ENCODE measurements around the gene YTHDF1. TPM values are rescaled to one million over a fixed set of nuclear protein-coding genes. Genes with fewer than 3 reads are reported as not detected.
A peak's percentile ranks its signal among the peaks of the same experiment; 100 is the strongest.

Gene YTHDF1
- total RNA-seq, 2 donors from 2014 or later, result 23.7 to 40.3 TPM

DNA sequence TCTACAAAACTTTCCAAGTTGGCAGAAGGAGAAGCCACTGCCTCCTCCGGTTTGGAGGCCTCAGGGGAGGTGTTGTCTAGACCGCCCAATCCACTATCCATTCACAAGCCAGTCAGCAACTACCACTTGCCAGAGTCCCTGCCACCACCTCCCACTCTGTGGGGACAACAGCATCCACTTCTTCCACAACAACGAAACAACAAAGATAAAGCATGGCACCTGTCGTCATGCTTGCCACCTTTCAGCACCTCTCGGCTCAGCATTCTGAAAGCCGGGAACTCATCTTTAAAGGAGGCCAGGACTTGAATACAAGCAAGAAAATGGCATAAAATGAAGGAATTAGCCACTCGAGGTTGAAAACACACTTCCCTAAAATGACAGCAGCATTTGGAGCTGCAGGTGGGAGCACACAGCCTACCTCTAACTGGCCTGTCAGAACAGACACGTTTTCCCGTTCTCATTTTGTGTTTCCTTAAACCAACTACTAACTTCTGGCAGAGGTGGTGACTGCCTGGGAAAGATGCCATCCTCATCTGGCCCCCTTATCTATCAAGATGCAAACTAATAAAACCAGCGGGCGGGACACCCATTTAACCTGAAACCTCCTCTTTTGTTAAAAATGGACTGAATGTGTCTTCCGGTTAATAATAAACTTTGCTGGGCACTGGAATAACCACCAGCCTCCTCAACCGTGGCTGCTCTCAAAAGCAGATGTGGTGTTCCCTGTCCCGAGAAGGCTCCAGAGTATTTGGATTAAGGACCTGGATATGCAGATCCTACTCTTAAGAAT is 21.7 kb downstream of the YTHDF1 start:
- Mint-ChIP-seq H3K9me3 (no peaks in the 10 kb centered on the region), H3K27me3 (no peaks in the 10 kb centered on the region), H3K4me3 (no peak overlapping the region), H3K36me3 (ENCODE audit: low read depth) (peaks cover 49% of the 10 kb centered on the region), H3K4me1 (no peaks in the 10 kb centered on the region), H3K27ac (no peak overlapping the region)
- no peak for ATAC-seq (replicated peaks)

DNA sequence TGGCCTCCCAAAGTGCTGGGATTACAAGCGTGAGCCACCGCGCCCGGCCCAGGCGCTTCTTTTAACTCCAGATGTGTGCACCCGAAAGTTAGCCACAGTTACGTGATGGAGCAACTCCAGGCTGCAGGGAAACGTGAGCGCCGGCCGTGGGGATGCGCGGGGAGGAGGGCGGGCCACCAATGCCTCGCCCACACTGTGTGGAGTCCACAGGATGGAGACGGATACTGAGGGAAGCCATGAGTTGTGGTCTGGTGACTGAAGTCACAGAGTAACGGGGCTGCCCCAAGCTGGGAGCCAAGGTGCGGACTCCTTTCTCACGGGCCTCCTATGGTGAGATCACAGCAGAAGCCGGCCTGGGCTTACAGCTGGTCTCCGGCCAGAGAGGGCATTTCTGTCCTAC is 23.2 kb downstream of the YTHDF1 start:
- no peak for ATAC-seq (replicated peaks)
- Mint-ChIP-seq H3K4me3 (no peak overlapping the region), H3K9me3 (no peaks in the 10 kb centered on the region), H3K27me3 (no peaks in the 10 kb centered on the region), H3K4me1 (no peaks in the 10 kb centered on the region), H3K27ac (no peak overlapping the region), H3K36me3 (ENCODE audit: low read depth) (peaks cover 34% of the 10 kb centered on the region)

DNA sequence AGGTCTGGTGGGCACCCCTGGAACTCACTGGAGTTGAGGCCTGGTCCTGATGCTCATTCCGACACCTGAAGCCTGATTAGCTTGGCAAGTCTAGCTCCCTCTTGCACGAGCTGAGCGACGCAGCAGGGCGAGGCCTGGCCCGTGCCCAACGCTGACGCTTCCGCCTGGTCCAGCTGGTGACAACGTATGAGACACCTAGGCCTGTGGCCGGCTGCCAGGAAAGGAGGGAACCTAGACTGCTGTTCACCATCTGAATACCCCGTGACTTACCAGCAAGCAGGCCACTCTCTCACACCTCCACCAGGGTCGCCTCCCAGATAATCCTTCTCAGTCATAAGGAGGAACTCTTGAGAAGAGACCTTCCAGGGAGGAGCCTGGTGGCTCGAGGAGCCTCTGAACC is 24.5 kb downstream of the YTHDF1 start:
- Mint-ChIP-seq H3K27me3 (no peaks in the 10 kb centered on the region), H3K4me3 (no peak overlapping the region), H3K4me1 (no peaks in the 10 kb centered on the region), H3K9me3 (no peaks in the 10 kb centered on the region), H3K36me3 (ENCODE audit: low read depth) (peaks cover 20% of the 10 kb centered on the region), H3K27ac (no peak overlapping the region)
- ATAC-seq (replicated peaks), result no peak

DNA sequence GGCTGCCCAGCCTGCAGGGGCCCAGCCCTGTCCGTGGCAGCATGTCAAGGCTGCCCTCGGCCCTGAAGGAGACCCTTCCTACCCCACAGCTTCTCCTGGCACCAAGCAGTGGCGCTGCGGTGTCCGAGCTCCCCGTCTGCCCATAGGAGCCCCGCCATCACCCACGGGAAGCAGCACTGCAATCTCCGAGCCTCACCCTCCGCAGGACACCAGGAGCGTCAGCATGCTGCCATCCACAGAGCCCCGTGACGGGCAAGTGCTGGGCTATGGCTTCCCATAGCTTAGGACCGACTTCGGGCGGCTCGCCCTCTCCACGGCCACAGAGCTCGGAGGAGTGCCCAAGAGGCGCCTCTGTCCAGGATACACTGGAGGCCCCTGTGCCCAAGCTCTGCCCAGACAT is 25.1 kb downstream of the YTHDF1 start:
- Mint-ChIP-seq H3K9me3 (no peaks in the 10 kb centered on the region), H3K4me3 (no peak overlapping the region), H3K27me3 (no peaks in the 10 kb centered on the region), H3K27ac (no peak overlapping the region), H3K36me3 (ENCODE audit: low read depth) (peaks cover 15% of the 10 kb centered on the region), H3K4me1 (no peaks in the 10 kb centered on the region)
- no peak for ATAC-seq (replicated peaks)

- H3K36me3 Mint-ChIP-seq (ENCODE audit: low read depth), result peaks cover 7% of the 10 kb centered on the region
- no peak for ATAC-seq (replicated peaks)
- H3K9me3 Mint-ChIP-seq, result no peaks in the 10 kb centered on the region
- H3K27ac Mint-ChIP-seq, result no peak overlapping the region
- no peak overlapping the region for H3K4me3 Mint-ChIP-seq
- no peaks in the 10 kb centered on the region for H3K27me3 Mint-ChIP-seq
- no peaks in the 10 kb centered on the region for H3K4me1 Mint-ChIP-seq
Observed at GRCh38 chr20:63189846-63190559, 25.9 kb downstream of the YTHDF1 start.

GRCh38 chr20:63189322-63189642 is 26.6 kb downstream of the YTHDF1 start:
- no peak overlapping the region for H3K4me3 Mint-ChIP-seq
- no peak for ATAC-seq (replicated peaks)
- no peaks in the 10 kb centered on the region for H3K4me1 Mint-ChIP-seq
- no peaks in the 10 kb centered on the region for H3K36me3 Mint-ChIP-seq (ENCODE audit: low read depth)
- no peaks in the 10 kb centered on the region for H3K27me3 Mint-ChIP-seq
- H3K27ac Mint-ChIP-seq, result no peak overlapping the region
- H3K9me3 Mint-ChIP-seq, result no peaks in the 10 kb centered on the region

GRCh38 chr20:63188641-63189321 is 27.1 kb downstream of the YTHDF1 start:
- Mint-ChIP-seq H3K9me3 (no peaks in the 10 kb centered on the region), H3K4me3 (no peak overlapping the region), H3K27ac (no peak overlapping the region), H3K4me1 (no peaks in the 10 kb centered on the region), H3K36me3 (ENCODE audit: low read depth) (no peaks in the 10 kb centered on the region), H3K27me3 (no peaks in the 10 kb centered on the region)
- no peak for ATAC-seq (replicated peaks)

DNA sequence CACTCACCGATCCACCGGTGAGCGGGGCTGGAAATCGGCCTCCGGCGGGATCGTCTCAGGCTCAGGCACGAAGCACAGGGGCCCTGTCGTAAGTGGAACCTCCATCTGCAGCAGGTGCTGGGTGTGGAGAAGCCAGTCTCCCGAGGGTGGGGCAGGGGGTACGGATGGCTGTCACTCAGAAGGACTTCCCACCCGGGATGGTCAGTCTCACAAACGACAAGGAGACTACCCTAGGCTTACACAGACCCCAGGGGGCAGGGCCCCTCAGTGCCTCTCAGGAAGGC is 27.8 kb downstream of the YTHDF1 start:
- H3K4me1 Mint-ChIP-seq, result no peaks in the 10 kb centered on the region
- H3K36me3 Mint-ChIP-seq (ENCODE audit: low read depth), result no peaks in the 10 kb centered on the region
- no peaks in the 10 kb centered on the region for H3K9me3 Mint-ChIP-seq
- no peak for ATAC-seq (replicated peaks)
- no peaks in the 10 kb centered on the region for H3K27me3 Mint-ChIP-seq
- no peak overlapping the region for H3K4me3 Mint-ChIP-seq
- H3K27ac Mint-ChIP-seq, result no peak overlapping the region

GRCh38 chr20:63187338-63188158 is 28.4 kb downstream of the YTHDF1 start:
- Mint-ChIP-seq H3K27ac (no peak overlapping the region), H3K9me3 (no peaks in the 10 kb centered on the region), H3K27me3 (peaks cover under 1% of the 10 kb centered on the region), H3K4me3 (no peak overlapping the region), H3K36me3 (ENCODE audit: low read depth) (no peaks in the 10 kb centered on the region), H3K4me1 (no peaks in the 10 kb centered on the region)
- ATAC-seq (replicated peaks), result no peak

DNA sequence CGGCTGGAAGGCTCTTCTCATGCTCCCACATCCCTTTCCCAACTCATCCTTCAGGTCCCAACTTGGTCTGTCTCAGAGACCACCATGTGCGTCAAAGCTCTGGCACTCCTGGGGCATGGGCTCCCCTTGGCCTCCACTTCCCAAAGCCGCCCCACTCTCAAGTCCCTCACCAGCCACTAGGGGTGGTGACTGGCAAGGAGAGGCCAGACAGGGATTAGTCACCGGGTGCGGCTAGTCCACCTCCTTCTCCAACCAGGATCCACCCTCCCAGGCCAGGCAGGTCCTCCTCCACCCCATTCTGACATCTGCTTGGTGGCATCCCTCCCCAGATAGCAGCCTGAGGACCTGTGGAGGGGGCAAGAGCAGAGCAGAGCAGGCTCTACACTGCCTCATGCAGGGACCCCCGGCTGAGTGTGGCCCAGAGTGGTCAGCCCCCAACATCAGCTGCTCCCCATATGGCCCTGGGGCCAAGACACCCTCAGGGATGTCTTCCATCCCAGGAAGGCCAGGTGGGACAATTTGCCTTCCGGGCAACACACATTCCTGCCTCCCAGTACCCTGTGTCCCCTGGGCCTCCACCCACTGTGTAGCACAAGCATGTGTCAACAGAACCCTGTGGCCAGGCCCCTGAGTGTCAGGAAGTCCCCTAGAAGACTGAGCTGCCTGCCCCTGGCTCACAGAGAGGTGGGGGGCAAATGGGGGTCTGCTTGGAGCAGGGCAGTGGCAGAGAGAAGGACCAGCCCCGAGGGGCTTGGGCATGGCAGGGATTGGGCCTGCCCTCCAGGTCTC is 29.2 kb downstream of the YTHDF1 start:
- no peaks in the 10 kb centered on the region for H3K9me3 Mint-ChIP-seq
- H3K27ac Mint-ChIP-seq, result no peak overlapping the region
- ATAC-seq (replicated peaks), result no peak
- H3K36me3 Mint-ChIP-seq (ENCODE audit: low read depth), result no peaks in the 10 kb centered on the region
- peaks cover 3% of the 10 kb centered on the region for H3K27me3 Mint-ChIP-seq
- no peaks in the 10 kb centered on the region for H3K4me1 Mint-ChIP-seq
- no peak overlapping the region for H3K4me3 Mint-ChIP-seq

- no peak overlapping the region for H3K4me3 Mint-ChIP-seq
- peaks cover 3% of the 10 kb centered on the region for H3K27me3 Mint-ChIP-seq
- H3K27ac Mint-ChIP-seq, result no peak overlapping the region
Observed at GRCh38 chr20:63186084-63186483, 29.8 kb downstream of the YTHDF1 start.

DNA sequence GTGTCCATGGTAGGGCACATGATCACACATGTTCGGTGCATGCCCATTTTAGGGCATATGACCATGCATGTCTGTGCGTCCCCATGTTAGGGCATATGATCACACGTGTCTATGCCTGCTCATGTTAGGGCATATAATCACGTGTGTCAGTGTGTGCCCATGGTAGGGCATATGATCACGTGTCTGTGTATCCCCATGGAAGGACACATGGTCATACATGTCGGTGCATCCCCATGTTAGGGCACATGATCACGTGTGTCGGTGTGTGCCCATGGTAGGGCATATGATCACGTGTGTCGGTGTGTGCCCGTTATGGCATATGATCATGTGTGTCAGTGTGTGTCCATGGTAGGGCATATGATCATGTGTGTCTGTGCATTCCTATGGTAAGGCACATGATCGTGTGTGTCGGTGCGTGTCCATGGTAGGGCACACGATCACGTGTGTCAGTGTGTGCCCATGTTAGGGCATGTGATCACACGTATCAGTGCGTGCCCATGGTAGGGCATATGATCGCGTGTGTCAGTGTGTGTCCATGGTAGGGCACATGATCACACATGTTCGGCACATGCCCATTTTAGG is 30.6 kb downstream of the YTHDF1 start:
- H3K27ac Mint-ChIP-seq, result no peak overlapping the region
- H3K9me3 Mint-ChIP-seq, result no peaks in the 10 kb centered on the region
- no peaks in the 10 kb centered on the region for H3K4me1 Mint-ChIP-seq
- H3K36me3 Mint-ChIP-seq (ENCODE audit: low read depth), result no peaks in the 10 kb centered on the region
- H3K27me3 Mint-ChIP-seq, result peaks cover 6% of the 10 kb centered on the region
- no peak for ATAC-seq (replicated peaks)
- no peak overlapping the region for H3K4me3 Mint-ChIP-seq

More at GRCh38 chr20:63186084-63186483, 29.8 kb downstream of the YTHDF1 start:
- no peaks in the 10 kb centered on the region for H3K4me1 Mint-ChIP-seq
- H3K36me3 Mint-ChIP-seq (ENCODE audit: low read depth), result no peaks in the 10 kb centered on the region
- no peak for ATAC-seq (replicated peaks)
- H3K9me3 Mint-ChIP-seq, result no peaks in the 10 kb centered on the region

DNA sequence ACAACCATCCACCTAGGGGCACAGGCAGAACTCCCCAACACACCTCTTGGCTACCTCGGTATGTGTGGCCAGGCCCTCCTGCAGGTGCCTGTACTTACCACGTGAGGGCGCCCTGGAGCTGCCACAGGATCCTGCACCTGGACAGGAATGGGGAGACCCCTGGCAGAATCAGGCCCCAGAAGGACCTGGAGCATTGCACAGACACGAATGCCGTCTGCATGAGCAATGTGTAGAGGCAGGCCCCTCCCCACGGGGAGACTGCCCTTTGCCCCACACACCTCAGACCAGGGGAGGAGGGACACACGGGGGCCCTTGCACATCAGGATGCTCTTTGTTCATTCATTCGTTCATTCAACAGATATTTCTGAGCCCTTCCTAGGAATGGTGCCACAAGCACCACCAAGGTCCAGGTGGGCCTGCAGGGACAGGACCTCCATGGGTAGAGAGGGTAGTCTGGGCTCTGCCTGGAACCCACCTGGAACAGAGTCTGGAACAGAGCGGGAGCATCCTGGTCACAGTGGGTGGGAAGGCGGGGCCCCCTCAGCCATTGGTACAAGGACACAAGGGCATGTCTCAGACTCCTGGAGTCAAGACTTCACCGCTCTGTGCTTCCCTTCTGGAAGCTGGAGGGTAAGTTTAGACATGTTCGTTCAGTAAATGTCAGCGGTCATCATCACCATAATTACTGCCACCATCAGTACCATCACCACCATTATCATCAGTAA is 32.3 kb downstream of the YTHDF1 start:
- Mint-ChIP-seq H3K27me3 (peaks cover 6% of the 10 kb centered on the region), H3K27ac (no peak overlapping the region), H3K4me3 (no peak overlapping the region), H3K9me3 (no peaks in the 10 kb centered on the region), H3K36me3 (ENCODE audit: low read depth) (no peaks in the 10 kb centered on the region), H3K4me1 (no peaks in the 10 kb centered on the region)
- peak; percentile 55 for ATAC-seq (replicated peaks)
